ENCODE data around the gene ATP2A2. TPM values are rescaled to one million over a fixed set of nuclear protein-coding genes. Genes with fewer than 3 reads are reported as not detected.
"Not testable (repeated sequence)": the region's sequence is repeated elsewhere in the genome, so short reads cannot be mapped to it uniquely, and the experiment has no call there.

Gene ATP2A2
- polyA plus RNA-seq, 1 experiment: 139 TPM

DNA sequence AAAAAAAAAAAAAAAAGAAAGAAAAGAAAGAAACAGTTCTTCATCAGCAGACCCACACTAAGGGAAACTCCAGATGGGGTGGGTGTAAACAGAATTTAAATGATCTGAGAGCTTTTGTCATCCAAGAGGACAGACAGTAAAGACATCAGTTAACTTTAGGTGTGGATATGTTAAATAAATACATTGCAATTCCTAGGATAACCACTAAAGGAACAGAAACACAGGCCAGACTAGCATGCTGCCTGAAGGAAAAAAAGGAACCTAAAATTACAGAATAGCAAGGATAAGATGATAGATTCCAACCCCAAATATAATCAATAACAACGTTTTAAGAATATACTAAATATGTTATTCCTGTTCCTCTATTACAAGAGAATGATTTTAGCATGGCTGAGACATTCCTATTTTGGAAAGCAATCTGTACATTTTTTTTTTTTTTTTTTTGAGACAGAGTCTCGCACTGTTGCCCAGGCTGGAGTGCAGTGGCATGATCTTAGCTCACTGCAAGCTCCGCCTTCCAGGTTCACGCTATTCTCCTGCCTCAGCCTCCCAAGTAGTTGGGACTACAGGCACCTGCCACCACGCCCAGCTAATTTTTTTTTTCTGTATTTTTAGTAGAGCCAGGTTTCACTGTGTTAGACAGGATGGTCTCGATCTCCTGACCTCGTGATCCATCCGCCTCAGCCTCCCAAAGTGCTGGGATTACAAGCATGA is 77.5 kb downstream of the ATP2A2 start:
- TF ChIP-seq, protein P1, sequence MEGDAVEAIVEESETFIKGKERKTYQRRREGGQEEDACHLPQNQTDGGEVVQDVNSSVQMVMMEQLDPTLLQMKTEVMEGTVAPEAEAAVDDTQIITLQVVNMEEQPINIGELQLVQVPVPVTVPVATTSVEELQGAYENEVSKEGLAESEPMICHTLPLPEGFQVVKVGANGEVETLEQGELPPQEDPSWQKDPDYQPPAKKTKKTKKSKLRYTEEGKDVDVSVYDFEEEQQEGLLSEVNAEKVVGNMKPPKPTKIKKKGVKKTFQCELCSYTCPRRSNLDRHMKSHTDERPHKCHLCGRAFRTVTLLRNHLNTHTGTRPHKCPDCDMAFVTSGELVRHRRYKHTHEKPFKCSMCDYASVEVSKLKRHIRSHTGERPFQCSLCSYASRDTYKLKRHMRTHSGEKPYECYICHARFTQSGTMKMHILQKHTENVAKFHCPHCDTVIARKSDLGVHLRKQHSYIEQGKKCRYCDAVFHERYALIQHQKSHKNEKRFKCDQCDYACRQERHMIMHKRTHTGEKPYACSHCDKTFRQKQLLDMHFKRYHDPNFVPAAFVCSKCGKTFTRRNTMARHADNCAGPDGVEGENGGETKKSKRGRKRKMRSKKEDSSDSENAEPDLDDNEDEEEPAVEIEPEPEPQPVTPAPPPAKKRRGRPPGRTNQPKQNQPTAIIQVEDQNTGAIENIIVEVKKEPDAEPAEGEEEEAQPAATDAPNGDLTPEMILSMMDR (IDR thresholded peaks at IDR 0.05; ENCODE audit: low read depth, low read length): peak; percentile 49
- CTCF ChIA-PET: interaction anchor here (0.5 to 2.8 kb wide), 10 partner anchors 9 to 467 kb away, joined by 3 to 11 read pairs (median 4); no protein-coding TSS in a partner anchor
- POLR2A ChIA-PET; H3K27ac ChIP-seq (ENCODE audit: low read depth, low read length); DNase-seq (ENCODE audit: low read depth, low spot score); H3K27me3 ChIP-seq (ENCODE audit: control insufficient read depth, insufficient read depth, low read length); H3K4me3 ChIP-seq (ENCODE audit: low read depth, low read length); H3K9me3 ChIP-seq (ENCODE audit: control insufficient read depth, insufficient read depth, low read length): not testable (repeated sequence)

DNA sequence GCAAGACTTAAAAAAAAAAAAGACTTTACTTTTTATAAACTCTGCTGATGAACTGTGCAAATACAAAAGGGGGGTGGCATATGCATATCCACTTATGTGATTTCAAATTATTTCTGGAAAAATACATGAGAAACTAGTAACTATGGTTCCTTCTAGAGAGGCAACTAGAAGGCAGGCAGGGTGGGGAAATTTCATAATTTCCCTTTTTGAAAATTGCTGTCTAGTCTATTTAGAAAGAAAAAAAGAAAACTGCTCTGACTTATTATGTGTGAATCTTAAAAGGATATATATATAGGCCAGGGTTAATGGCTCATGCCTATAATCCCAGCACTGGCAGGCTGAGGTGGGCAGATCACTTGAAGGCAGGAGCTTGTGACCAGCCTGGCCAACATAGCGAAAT is 80.2 kb downstream of the ATP2A2 start:
- Histone ChIP-seq H3K9me3 (ENCODE audit: control insufficient read depth, insufficient read depth, low read length) (no peaks in the 10 kb centered on the region), H3K4me3 (ENCODE audit: low read depth, low read length) (no peak overlapping the region), H3K27ac (ENCODE audit: low read depth, low read length) (no peak overlapping the region), H3K27me3 (ENCODE audit: control insufficient read depth, insufficient read depth, low read length) (no peaks in the 10 kb centered on the region)
- TF ChIP-seq, protein P1 (IDR thresholded peaks at IDR 0.05; ENCODE audit: low read depth, low read length): no peak
- ChIA-PET POLR2A (no interaction called here), CTCF (interaction anchor here (0.6 kb wide), 1 partner anchor 27 kb away, joined by 3 read pairs; no protein-coding TSS in a partner anchor)
- no peak for DNase-seq (ENCODE audit: low read depth, low spot score)

DNA sequence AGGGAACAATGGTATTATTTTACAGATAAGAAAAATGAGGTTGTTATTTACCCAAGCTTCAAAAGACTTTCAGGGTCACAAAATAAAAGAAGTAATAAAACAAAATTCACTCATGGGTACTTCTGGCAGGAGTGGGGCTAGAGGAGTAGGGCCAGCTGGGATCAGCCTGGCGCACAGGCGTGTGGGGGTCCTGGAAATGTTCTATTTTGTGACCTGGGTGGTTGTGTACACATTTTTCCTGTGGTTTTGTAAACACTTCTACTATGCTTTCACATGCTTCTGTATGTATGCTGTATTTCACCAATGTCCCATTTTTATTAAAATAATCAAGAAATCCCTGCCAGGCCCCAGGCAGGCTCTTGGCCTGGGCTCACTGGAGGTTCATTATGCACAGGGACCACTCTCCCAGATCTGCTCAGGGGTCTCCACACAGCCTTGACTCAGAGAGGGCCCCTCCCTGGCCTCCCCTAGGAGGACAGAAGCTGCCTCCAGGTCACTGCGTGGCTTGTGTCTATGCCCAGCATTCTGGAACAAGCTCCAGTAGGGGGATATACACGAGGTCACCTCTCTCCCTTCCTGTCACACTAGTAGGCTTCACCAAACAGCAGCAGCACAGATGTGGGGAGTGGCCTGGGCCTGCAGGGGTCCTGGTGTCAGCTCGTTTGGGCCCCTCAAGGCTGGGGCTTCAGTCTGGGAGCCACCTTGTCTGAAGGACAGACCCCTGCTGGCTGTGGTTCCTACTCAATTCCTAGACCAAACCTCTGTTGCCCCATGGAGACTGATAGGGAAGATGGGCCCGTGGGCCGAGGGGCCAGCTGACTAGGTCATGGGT is 84.7 kb downstream of the ATP2A2 start:
- no peak for DNase-seq (ENCODE audit: low read depth, low spot score)
- Histone ChIP-seq H3K27ac (ENCODE audit: low read depth, low read length) (no peak overlapping the region), H3K4me3 (ENCODE audit: low read depth, low read length) (no peak overlapping the region), H3K27me3 (ENCODE audit: control insufficient read depth, insufficient read depth, low read length) (no peaks in the 10 kb centered on the region), H3K9me3 (ENCODE audit: control insufficient read depth, insufficient read depth, low read length) (no peaks in the 10 kb centered on the region)
- ChIA-PET POLR2A (interaction anchor here (0.8 kb wide), 1 partner anchor 13 kb away, joined by 3 read pairs; no protein-coding TSS in a partner anchor), CTCF (no interaction called here)
- TF ChIP-seq, protein P1 (IDR thresholded peaks at IDR 0.05; ENCODE audit: low read depth, low read length): no peak

DNA sequence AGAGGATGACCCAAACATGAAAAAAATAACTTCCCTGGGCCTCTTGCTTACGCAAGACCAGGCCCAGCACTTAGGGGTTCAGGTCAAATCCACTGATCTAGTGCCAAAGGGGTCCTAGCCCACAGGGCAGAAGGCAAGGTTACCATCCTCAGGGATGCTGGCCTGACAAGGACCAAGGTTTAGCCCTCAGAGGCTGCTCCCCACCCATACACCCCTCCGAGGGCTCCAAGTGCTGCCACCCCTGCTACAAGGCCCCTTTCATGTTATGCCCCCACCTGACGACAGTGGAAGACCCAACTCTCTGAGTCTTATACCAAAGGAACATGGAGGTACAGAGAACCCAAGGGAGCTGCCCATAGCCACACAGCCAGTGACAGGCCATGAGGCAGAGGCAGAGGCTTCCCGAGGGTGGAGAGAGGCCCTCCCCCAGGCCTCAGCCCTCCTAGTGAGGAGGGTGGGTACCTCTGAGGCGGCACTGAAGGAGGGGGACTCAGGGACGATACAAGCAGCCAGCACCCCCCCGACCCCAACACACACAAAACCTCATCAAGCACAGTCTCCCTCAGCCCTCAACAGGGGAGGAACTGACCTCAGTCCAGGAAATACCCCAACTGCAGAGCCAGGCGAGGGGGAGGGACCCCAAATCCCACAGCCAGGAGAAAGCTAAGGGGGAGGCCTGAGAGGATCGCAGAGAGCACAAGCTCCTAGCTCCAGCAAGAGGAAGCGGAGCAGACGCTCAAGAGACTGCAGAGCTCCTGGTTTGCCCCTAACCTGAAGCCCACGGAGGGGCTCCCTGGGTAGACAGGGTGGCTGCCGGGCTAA is 85.5 kb downstream of the ATP2A2 start:
- no peaks in the 10 kb centered on the region for H3K9me3 ChIP-seq (ENCODE audit: control insufficient read depth, insufficient read depth, low read length)
- ChIA-PET CTCF (no interaction called here), POLR2A (no interaction called here)
- H3K4me3 ChIP-seq (ENCODE audit: low read depth, low read length): no peak overlapping the region
- no peak overlapping the region for H3K27ac ChIP-seq (ENCODE audit: low read depth, low read length)
- no peaks in the 10 kb centered on the region for H3K27me3 ChIP-seq (ENCODE audit: control insufficient read depth, insufficient read depth, low read length)
- TF ChIP-seq, protein P1 (IDR thresholded peaks at IDR 0.05; ENCODE audit: low read depth, low read length): no peak
- no peak for DNase-seq (ENCODE audit: low read depth, low spot score)
